OCI-LY7 (cell line): ENCODE measurements around the gene SYVN1. TPM values are rescaled to one million over a fixed set of nuclear protein-coding genes. Genes with fewer than 3 reads are reported as not detected.
A peak's percentile ranks its signal among the peaks of the same experiment; 100 is the strongest.

Experiments used
- BruUV-seq: library from RNA; stranded (reverse); fragments of 400-500 nt; replicated peaks from 2 replicates; lab custom pipeline; 2021; lab: Mats Ljungman, UMichigan
- CTCF ChIA-PET: fragments of 300-600 bp; sonication (Branson Sonifier 250); formaldehyde crosslinking; loops from one replicate; lab custom pipeline; 2022; ENCODE audit warnings: antibody characterized with exemption; ENCODE audit not compliant: unreplicated experiment; lab: Charles Lee
- POLR2A ChIA-PET: fragments of 300-600 bp; sonication (Branson Sonifier 250); formaldehyde crosslinking; loops from one replicate; lab custom pipeline; 2022; ENCODE audit warnings: antibody characterized with exemption; lab: Charles Lee
- DNase-seq: peaks from one replicate; pipeline ENCODE4 v3.0.0-alpha.2; 2015; ENCODE audit warnings: low spot score
- H2AFZ ChIP-seq: fragments of 200-600 bp; sonication (generic), shearing (Covaris generic); 2 replicates; pipeline ENCODE4 v1.6.1; 2014; ENCODE audit warnings: mild to moderate bottlenecking, antibody characterized with exemption, low read length, moderate library complexity
- H3K27ac ChIP-seq: fragments of 200-600 bp; sonication (generic); 2 replicates; pipeline ENCODE4 v1.5.1; 2014; ENCODE audit warnings: mixed run types, low read depth, mild to moderate bottlenecking, moderate library complexity, low read length, inconsistent platforms; ENCODE audit not compliant: poor library complexity, severe bottlenecking
- H3K36me3 ChIP-seq: fragments of 200-600 bp; sonication (generic); 2 replicates; pipeline ENCODE4 v1.6.1; 2014; ENCODE audit warnings: mild to moderate bottlenecking, antibody characterized with exemption, low read length, moderate library complexity, mixed read lengths; ENCODE audit not compliant: insufficient read depth
- H3K4me1 ChIP-seq: fragments of 200-600 bp; sonication (generic); 2 replicates; pipeline ENCODE4 v1.5.1; 2014; ENCODE audit warnings: mild to moderate bottlenecking, low read length; ENCODE audit not compliant: insufficient read depth, poor library complexity, severe bottlenecking
- H3K4me2 ChIP-seq: fragments of 200-600 bp; sonication (generic); 2 replicates; pipeline ENCODE4 v1.6.1; 2014; ENCODE audit warnings: mild to moderate bottlenecking, low read length
- H3K4me3 ChIP-seq: fragments of 200-600 bp; sonication (generic); 2 replicates; pipeline ENCODE4 v1.5.1; 2014; ENCODE audit warnings: mild to moderate bottlenecking, low read depth, low read length; ENCODE audit not compliant: poor library complexity, severe bottlenecking
- H3K79me2 ChIP-seq: fragments of 200-600 bp; sonication (generic); 2 replicates; pipeline ENCODE4 v1.6.1; 2016; ENCODE audit warnings: low read depth, mild to moderate bottlenecking, low read length, moderate library complexity, mixed read lengths; ENCODE audit not compliant: insufficient read depth
- H3K9me2 ChIP-seq: fragments of 200-600 bp; sonication (generic); 2 replicates; pipeline ENCODE4 v1.6.1; 2016; ENCODE audit warnings: mild to moderate bottlenecking, low read length, mixed read lengths; ENCODE audit not compliant: insufficient read depth
- H3K9me3 ChIP-seq: fragments of 200-600 bp; sonication (generic); 2 replicates; pipeline ENCODE4 v1.6.1; 2014; ENCODE audit warnings: mild to moderate bottlenecking, mixed run types, low read length, mixed read lengths
- H4K20me1 ChIP-seq: fragments of 200-600 bp; sonication (generic); 2 replicates; pipeline ENCODE4 v1.6.1; 2014; ENCODE audit warnings: mild to moderate bottlenecking, antibody characterized with exemption, low read length, moderate library complexity, mixed read lengths; ENCODE audit not compliant: insufficient read depth
- EZH2phosphoT487 ChIP-seq: fragments of 200-600 bp; sonication (generic); IDR thresholded peaks from 2 replicates; pipeline ENCODE4 v1.6.1; 2018; ENCODE audit warnings: low read depth, borderline replicate concordance, mild to moderate bottlenecking, mixed run types, antibody characterized with exemption, low read length, moderate library complexity, mixed read lengths
- intact Hi-C: fragments of 100-400 bp; cut with micrococcal nuclease; formaldehyde crosslinking; loops from one replicate; pipeline ENCODE4 v1.10.0; 2022; ENCODE audit not compliant: unreplicated experiment
- total RNA-seq, 2 experiments: library from RNA; depleted of rRNA in 1 of 2; stranded (reverse); fragments of >200 nt in 1 of 2; shearing (Covaris generic) in 1 of 2; gene quantifications; 2 replicates each; pipeline ENCODE4 v1.2.3, GENCODE V29; 2014 to 2022
- TF ChIP-seq, protein P1 (sequence below): fragments of 200-600 bp; sonication (generic); conservative IDR thresholded peaks from 2 replicates; pipeline ENCODE4 v1.5.1; 2014; ENCODE audit warnings: mild to moderate bottlenecking, antibody characterized with exemption, low read length, moderate library complexity, mixed read lengths

The SYVN1 gene
- total RNA-seq, 2 experiments from 2014 or later: 134 to 310 TPM

DNA sequence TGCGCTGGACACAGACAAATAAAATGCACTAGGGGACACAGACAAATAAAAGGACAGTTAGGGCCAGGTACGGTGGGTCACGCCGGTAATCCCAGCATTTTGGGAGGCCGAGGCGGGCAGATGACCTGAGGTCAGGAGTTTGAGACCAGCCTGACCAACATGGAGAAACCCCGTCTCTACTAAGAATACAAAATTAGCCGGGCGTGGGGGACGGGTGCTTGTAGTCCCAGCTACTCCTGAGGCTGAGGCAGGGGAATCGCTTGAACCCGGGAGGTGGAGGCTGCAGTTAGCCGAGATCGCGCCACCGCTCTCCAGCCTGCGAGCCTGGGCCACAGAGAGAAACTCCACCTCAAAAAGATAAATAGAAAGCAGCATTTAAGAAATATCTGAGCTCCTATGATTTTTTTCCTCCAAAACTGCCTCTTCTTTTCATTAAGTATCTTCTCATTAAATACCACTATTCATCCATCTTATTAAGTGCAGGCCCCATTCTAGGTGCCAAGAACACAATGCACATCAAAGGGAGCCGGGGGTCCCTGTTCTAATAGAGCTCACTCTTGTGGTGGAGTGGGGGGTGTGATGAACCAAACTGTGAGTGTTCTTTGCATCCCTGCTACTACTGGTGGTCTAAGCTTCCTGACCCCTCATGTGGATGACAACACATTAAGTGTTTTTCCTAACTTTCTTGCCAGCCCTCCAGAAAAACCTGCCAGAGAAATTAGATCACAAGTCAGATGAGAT, 16.1 kb downstream of the SYVN1 start:
- no peak for DNase-seq
- BruUV-seq: no TSS peak
- Histone ChIP-seq H3K4me2 (peak overlapping the region; percentile 87), H3K4me1 (peaks cover 60% of the 10 kb centered on the region), H3K4me3 (no peak overlapping the region), H3K27ac (peak overlapping the region; percentile 78), H3K79me2 (peaks cover 58% of the 10 kb centered on the region), H2AFZ (no peak overlapping the region), H4K20me1 (peaks cover 17% of the 10 kb centered on the region; the same call in 1 of the 2 replicates), H3K36me3 (peaks cover 73% of the 10 kb centered on the region), H3K9me2 (no peaks in the 10 kb centered on the region), H3K9me3 (no peaks in the 10 kb centered on the region)
- CTCF ChIA-PET: no interaction called here
- POLR2A ChIA-PET: interaction anchor here (0.6 to 1.8 kb wide), 3 partner anchors 14 to 104 kb away, joined by 3 to 4 read pairs (median 4); partner anchors contain the start of gene ARL2
- TF ChIP-seq, protein P1, sequence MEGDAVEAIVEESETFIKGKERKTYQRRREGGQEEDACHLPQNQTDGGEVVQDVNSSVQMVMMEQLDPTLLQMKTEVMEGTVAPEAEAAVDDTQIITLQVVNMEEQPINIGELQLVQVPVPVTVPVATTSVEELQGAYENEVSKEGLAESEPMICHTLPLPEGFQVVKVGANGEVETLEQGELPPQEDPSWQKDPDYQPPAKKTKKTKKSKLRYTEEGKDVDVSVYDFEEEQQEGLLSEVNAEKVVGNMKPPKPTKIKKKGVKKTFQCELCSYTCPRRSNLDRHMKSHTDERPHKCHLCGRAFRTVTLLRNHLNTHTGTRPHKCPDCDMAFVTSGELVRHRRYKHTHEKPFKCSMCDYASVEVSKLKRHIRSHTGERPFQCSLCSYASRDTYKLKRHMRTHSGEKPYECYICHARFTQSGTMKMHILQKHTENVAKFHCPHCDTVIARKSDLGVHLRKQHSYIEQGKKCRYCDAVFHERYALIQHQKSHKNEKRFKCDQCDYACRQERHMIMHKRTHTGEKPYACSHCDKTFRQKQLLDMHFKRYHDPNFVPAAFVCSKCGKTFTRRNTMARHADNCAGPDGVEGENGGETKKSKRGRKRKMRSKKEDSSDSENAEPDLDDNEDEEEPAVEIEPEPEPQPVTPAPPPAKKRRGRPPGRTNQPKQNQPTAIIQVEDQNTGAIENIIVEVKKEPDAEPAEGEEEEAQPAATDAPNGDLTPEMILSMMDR: no peak; the same call in 1 of the 2 replicates
- TF ChIP-seq EZH2phosphoT487: no peak
- intact Hi-C loops: loop anchor here (10.0 kb wide), 1 partner anchor 343 kb away; the partner anchor contains the start of gene SF1

DNA sequence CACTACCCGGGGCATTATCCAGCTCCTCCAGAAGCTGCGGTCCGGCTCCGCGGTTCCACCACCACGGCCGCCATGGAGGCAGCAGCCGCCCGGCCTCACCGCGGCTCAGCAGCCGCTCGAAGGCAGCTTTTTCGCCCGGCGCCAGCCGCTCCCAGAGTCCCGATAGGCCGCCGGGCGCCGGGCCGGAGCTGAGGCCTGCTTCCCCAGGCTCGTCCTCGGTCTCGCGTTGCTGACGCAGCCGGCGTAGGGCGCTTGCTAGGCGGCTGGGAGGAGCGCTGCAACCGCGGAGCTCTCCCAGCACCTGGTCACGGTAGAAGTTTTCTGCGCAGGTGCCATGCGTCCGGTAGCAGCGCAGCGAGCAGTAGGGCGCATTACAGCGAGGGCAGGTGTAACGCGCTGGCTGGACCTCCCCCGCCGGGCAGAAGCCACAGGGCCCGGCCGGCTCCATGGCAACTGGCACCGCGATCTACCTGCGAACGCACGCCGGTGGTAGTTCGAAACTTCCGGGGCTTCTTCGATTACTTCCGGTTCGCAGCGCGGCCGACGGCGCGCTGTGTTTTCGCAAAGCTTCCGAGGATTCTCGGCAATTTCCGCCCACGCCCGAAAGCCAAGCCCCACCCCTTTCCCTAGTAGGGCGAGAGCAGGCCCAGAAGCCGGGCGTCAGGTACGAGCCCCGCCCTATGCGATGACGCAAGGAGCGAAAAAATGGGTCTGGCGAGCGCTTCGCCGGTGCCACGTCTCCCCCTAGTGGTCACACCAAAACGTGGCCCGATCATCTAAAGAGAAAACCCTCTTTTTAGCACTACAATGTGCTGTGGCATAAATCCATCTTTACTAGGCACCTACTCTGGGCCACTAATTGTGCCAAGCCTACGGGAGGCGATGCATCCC, 16.9 kb downstream of the SYVN1 start, which contains the start of gene ZNHIT2:
Gene ZNHIT2, minus strand, starts transcription at position 496 of the 891 bp plus-strand sequence. Its CDS starts 48 bp downstream, at position 448.
- Histone ChIP-seq H3K79me2 (peaks cover 49% of the 10 kb centered on the region), H2AFZ (no peak within 1 kb of the TSS)
- BruUV-seq: no TSS peak

More for the DNA sequence above, 16.9 kb downstream of the SYVN1 start, which contains the start of gene ZNHIT2:
- peaks cover 17% of the 10 kb centered on the region; the same call in 1 of the 2 replicates for H4K20me1 ChIP-seq
- no peaks in the 10 kb centered on the region for H3K9me3 ChIP-seq
- H3K36me3 ChIP-seq: peaks cover 72% of the 10 kb centered on the region
- POLR2A ChIA-PET: interaction anchor here (0.6 to 1.8 kb wide), 5 partner anchors 13 to 145 kb away, joined by 3 to 4 read pairs (median 3); no protein-coding TSS in a partner anchor
- H3K27ac ChIP-seq: peak within 1 kb of the TSS; percentile 78
- peak within 1 kb of the TSS; percentile 87 for H3K4me2 ChIP-seq
- no peak for TF ChIP-seq EZH2phosphoT487
- TF ChIP-seq, protein P1: peak; percentile 92
- intact Hi-C loops: loop anchor here (1.0 to 10.0 kb wide), 4 partner anchors 15 to 343 kb away; partner anchors contain the start of genes CDCA5, SF1 and ZFPL1
- CTCF ChIA-PET: no interaction called here
- DNase-seq: peak; percentile 100
- H3K4me3 ChIP-seq: peak within 1 kb of the TSS; percentile 81
- peaks cover 62% of the 10 kb centered on the region for H3K4me1 ChIP-seq
- no peaks in the 10 kb centered on the region for H3K9me2 ChIP-seq
